SK-N-SH (cell line): Measurements from ENCODE around the gene GDPGP1. TPM values are rescaled to one million over a fixed set of nuclear protein-coding genes. Genes with fewer than 3 reads are reported as not detected.
"Not testable (repeated sequence)": the region's sequence is repeated elsewhere in the genome, so short reads cannot be mapped to it uniquely, and the experiment has no call there.

ENCODE experiments used
- CTCF ChIA-PET: fragments of 300-600, 350-600 bp; formaldehyde crosslinking; extraction: SDS; loops from one replicate; lab custom pipeline; 2021; lab: Yijun Ruan, JAX
- POLR2A ChIA-PET: fragments of 350-600 bp; sonication (Branson Sonifier 250); formaldehyde crosslinking; extraction: SDS; loops from one replicate; lab custom pipeline; 2020; ENCODE audit warnings: antibody characterized with exemption, inconsistent platforms; lab: Yijun Ruan, JAX
- DNase-seq: peaks from one replicate; pipeline ENCODE4 v3.0.0; 2012
- H2AFZ ChIP-seq: fragments of 200-600 bp; sonication (generic); 2 replicates; pipeline ENCODE4 v1.8.1; 2016; ENCODE audit warnings: antibody characterized with exemption, mild to moderate bottlenecking, low read depth
- H3F3A ChIP-seq: fragments of 200-600 bp; sonication (generic); replicated peaks from 2 replicates; pipeline ENCODE3; 2016; ENCODE audit warnings: antibody characterized with exemption, mild to moderate bottlenecking; ENCODE audit not compliant: insufficient read depth
- H3K27ac ChIP-seq, 2 experiments: fragments of 200-500 bp in 1 of 2; fragments of 200-600 bp in 1 of 2; sonication (Bioruptor generic) in 1 of 2; sonication (generic), shearing (Covaris generic) in 1 of 2; 2 replicates each; pipeline versions ENCODE4 v1.5.1 to v1.6.1; 2014 to 2016; ENCODE audit warnings: low read depth in 2 of 2, inconsistent platforms in 1 of 2, low read length in 1 of 2, mild to moderate bottlenecking in 1 of 2, mixed read lengths in 1 of 2
- H3K27me3 ChIP-seq: fragments of 200-600 bp; sonication (generic), shearing (Covaris generic); 2 replicates; pipeline ENCODE4 v1.6.1; 2016; ENCODE audit warnings: mixed run types; ENCODE audit not compliant: insufficient read depth
- H3K36me3 ChIP-seq, 2 experiments: fragments of 200-500 bp in 1 of 2; fragments of 200-600 bp in 1 of 2; sonication (Bioruptor generic) in 1 of 2; sonication (generic) in 1 of 2; replicated peaks in 1 of 2; 2 replicates each; pipeline versions ENCODE3 to v1.5.1; 2014 to 2016; ENCODE audit warnings: low read length in 1 of 2, mild to moderate bottlenecking in 1 of 2; ENCODE audit not compliant: insufficient read depth in 2 of 2, control insufficient read depth in 1 of 2
- H3K4me1 ChIP-seq, 2 experiments: fragments of 200-500 bp in 1 of 2; fragments of 200-600 bp in 1 of 2; sonication (Bioruptor generic) in 1 of 2; sonication (generic), shearing (Covaris generic) in 1 of 2; 2 replicates each; pipeline versions ENCODE4 v1.5.1 to v1.6.1; 2014 to 2016; ENCODE audit warnings: low read depth in 1 of 2, low read length in 1 of 2, mixed run types in 1 of 2; ENCODE audit not compliant: insufficient read depth in 2 of 2, control insufficient read depth in 1 of 2
- H3K4me2 ChIP-seq: fragments of 200-600 bp; sonication (generic), shearing (Covaris generic); 2 replicates; pipeline ENCODE4 v1.6.1; 2017; ENCODE audit warnings: mixed run types
- H3K4me3 ChIP-seq, 2 experiments: fragments of 200-500 bp in 1 of 2; fragments of 200-600 bp in 1 of 2; sonication (Bioruptor generic) in 1 of 2; sonication (generic), shearing (Covaris generic) in 1 of 2; 2 replicates each; pipeline versions ENCODE4 v1.5.1 to v1.8.1; 2014 to 2016; ENCODE audit warnings: low read depth in 2 of 2, inconsistent platforms in 1 of 2, low read length in 1 of 2, mild to moderate bottlenecking in 1 of 2, mixed read lengths in 1 of 2, moderate library complexity in 1 of 2
- H3K79me2 ChIP-seq: fragments of 200-600 bp; sonication (generic); 2 replicates; pipeline ENCODE4 v1.8.1; 2017; ENCODE audit warnings: mild to moderate bottlenecking; ENCODE audit not compliant: insufficient read depth
- H3K9ac ChIP-seq: fragments of 200-600 bp; sonication (generic); 2 replicates; pipeline ENCODE4 v1.6.1; 2017; ENCODE audit warnings: mixed run types
- H3K9me2 ChIP-seq: fragments of 200-600 bp; sonication (generic); 2 replicates; pipeline ENCODE4 v1.6.1; 2017; ENCODE audit warnings: mixed run types
- H3K9me3 ChIP-seq: fragments of 200-600 bp; sonication (generic); 2 replicates; pipeline ENCODE4 v1.6.1; 2017; ENCODE audit warnings: mixed run types, mild to moderate bottlenecking, moderate library complexity
- H4K20me1 ChIP-seq: fragments of 200-600 bp; sonication (generic); 2 replicates; pipeline ENCODE4 v1.6.1; 2017; ENCODE audit warnings: mild to moderate bottlenecking, mixed run types; ENCODE audit not compliant: insufficient read depth
- CTCF ChIP-seq: fragments of 200-600 bp; sonication (generic); IDR thresholded peaks from 2 replicates; pipeline ENCODE4 v1.6.1; 2017; ENCODE audit warnings: antibody characterized with exemption, mild to moderate bottlenecking, moderate library complexity
- FOXM1 ChIP-seq: IDR thresholded peaks from 2 replicates; pipeline ENCODE4 v1.4.0; 2012; ENCODE audit warnings: low read depth, mild to moderate bottlenecking
- MAX ChIP-seq: IDR thresholded peaks from 2 replicates; pipeline ENCODE4 v1.4.0; 2012; ENCODE audit warnings: low read depth
- RAD21 ChIP-seq: IDR thresholded peaks from 2 replicates; pipeline ENCODE4 v1.6.1; 2012; ENCODE audit warnings: mild to moderate bottlenecking, low read length
- SMC3 ChIP-seq: IDR thresholded peaks from 2 replicates; pipeline ENCODE4 v1.6.1; 2012; ENCODE audit warnings: low read depth, low read length, improper control_type of control experiment
- USF1 ChIP-seq: IDR thresholded peaks from 2 replicates; pipeline ENCODE4 v1.4.0; 2012; ENCODE audit warnings: low read depth, borderline replicate concordance
- WGBS: methylation state at CpG from one replicate; pipeline ENCODE4 v1.1.6; 2017; ENCODE audit warnings: low lambda C conversion rate; 5-methylcytosine and 5-hydroxymethylcytosine counted together
- polyA plus RNA-seq, 3 experiments: library from polyadenylated mRNA; depleted of rRNA; stranded (reverse); fragments of >200 nt; gene quantifications; 2 replicates each; pipeline ENCODE4 v1.2.3, GENCODE V29; 2012

The GDPGP1 gene
- polyA plus RNA-seq, 1 of the 3 experiments (the other 2 are of a cell fraction): 2.4 TPM

GRCh38 chr15:90280743-90281142 lies 46.7 kb downstream of the GDPGP1 start:
- CTCF ChIA-PET: interaction anchor here (1.2 kb wide), 1 partner anchor 10 kb away, joined by 4 read pairs; no protein-coding TSS in a partner anchor
- H3K79me2 ChIP-seq, H3K9me2 ChIP-seq, DNase-seq, POLR2A ChIA-PET, H3K4me2 ChIP-seq, H3K9me3 ChIP-seq, H2AFZ ChIP-seq, H3K4me1 ChIP-seq, H3K27ac ChIP-seq, H3K36me3 ChIP-seq, H3F3A ChIP-seq, H3K27me3 ChIP-seq, H4K20me1 ChIP-seq, H3K9ac ChIP-seq, H3K4me3 ChIP-seq: not testable (repeated sequence)
- 93% methylated on average over 5 of the region's 5 CpGs for WGBS

GRCh38 chr15:90281637-90282036 lies 47.6 kb downstream of the GDPGP1 start:
- H3K4me1 ChIP-seq, H3K4me3 ChIP-seq, H4K20me1 ChIP-seq, POLR2A ChIA-PET, H3K9ac ChIP-seq, H3K27me3 ChIP-seq, H3K9me2 ChIP-seq, H3K36me3 ChIP-seq, H3K79me2 ChIP-seq, H3K4me2 ChIP-seq, H3K27ac ChIP-seq, DNase-seq, H3K9me3 ChIP-seq, H2AFZ ChIP-seq, H3F3A ChIP-seq: not testable (repeated sequence)
- WGBS: 90% methylated on average over 6 of the region's 6 CpGs
- CTCF ChIA-PET: interaction anchor here (0.6 to 1.7 kb wide), 2 partner anchors 12 to 778 kb away, joined by 3 to 5 read pairs; no protein-coding TSS in a partner anchor

GRCh38 chr15:90286678-90287077 lies 52.7 kb downstream of the GDPGP1 start:
- no peak for TF ChIP-seq MAX
- peak; percentile 64 for TF ChIP-seq CTCF
- TF ChIP-seq RAD21: peak; percentile 76
- TF ChIP-seq SMC3: peak; percentile 41; the same call in 1 of the 2 replicates
- TF ChIP-seq FOXM1: no peak
- TF ChIP-seq USF1: no peak
- DNase-seq: peak; percentile 69
- ChIA-PET CTCF (interaction anchor here (0.7 to 2.2 kb wide), 14 partner anchors 9 to 599 kb away, joined by 3 to 9 read pairs (median 4); partner anchors contain the start of genes CIB1 and TTLL13), POLR2A (no interaction called here)
- no peaks in the 10 kb centered on the region for H3K27me3 ChIP-seq
- no peaks in the 10 kb centered on the region for H3K36me3 ChIP-seq
- no peak overlapping the region for H2AFZ ChIP-seq
- H3K4me1 ChIP-seq: peaks cover 0 to 3% of the 10 kb centered on the region in 2 experiments; a peak in 1 of 4 replicates
- H3K4me3 ChIP-seq: no peak overlapping the region
- no peaks in the 10 kb centered on the region for H4K20me1 ChIP-seq
- H3K27ac ChIP-seq: peak overlapping the region in 1 of 2 experiments; percentile 12; a peak in 1 of 4 replicates
- no peaks in the 10 kb centered on the region for H3F3A ChIP-seq
- no peak overlapping the region for H3K9ac ChIP-seq
- H3K79me2 ChIP-seq: no peaks in the 10 kb centered on the region
- no peak overlapping the region for H3K4me2 ChIP-seq
- no peaks in the 10 kb centered on the region for H3K9me2 ChIP-seq
- no peaks in the 10 kb centered on the region for H3K9me3 ChIP-seq
